ENCODE measurements around the gene SIRT3.

GRCh38 chr11:230431-230830 is 5.7 kb downstream of the SIRT3 start:
- TF ChIP-seq CTCF (IDR thresholded peaks at IDR 0.05) (no peak), ZFX (IDR thresholded peaks at IDR 0.05; ENCODE audit: borderline replicate concordance) (no peak)
